ENCODE results near the gene CYP4A11. TPM values are rescaled to one million over a fixed set of nuclear protein-coding genes. Genes with fewer than 3 reads are reported as not detected.

The CYP4A11 gene
- total and polyA plus RNA-seq, 10 of the 15 experiments (the other 5 are each of a cell fraction or from before 2014, with no cell fraction given) = 0.13 TPM; not detected in 9

GRCh38 chr1:46983830-46984586 lies 42.7 kb upstream of the CYP4A11 start (continued):
- TF ChIP-seq E2F4 (IDR thresholded peaks at IDR 0.05; ENCODE audit: low read depth, low read length) (no peak), SUZ12 (IDR thresholded peaks at IDR 0.05; ENCODE audit: unreplicated experiment) (no peak), MEF2B (IDR thresholded peaks at IDR 0.05; ENCODE audit: partially characterized antibody, poor library complexity, severe bottlenecking) (no peak), RAD51 (IDR thresholded peaks at IDR 0.05) (no peak), ZBTB40 (IDR thresholded peaks at IDR 0.05; ENCODE audit: borderline replicate concordance) (no peak), KAT2A (conservative IDR thresholded peaks at IDR 0.05; ENCODE audit: control insufficient read depth, low read depth, low read length) (no peak), CUX1 (IDR thresholded peaks at IDR 0.05; ENCODE audit: insufficient replicate concordance, low read depth, low read length) (no peak), DPF2 (IDR thresholded peaks at IDR 0.05) (no peak)
